HG03354 (cell line): ENCODE results near the gene ADO.

Experiments used
- ATAC-seq: cut with Tn5 transposase; IDR thresholded peaks from one replicate; pipeline ENCODE4 v1.9.1; 2021; ENCODE audit warnings: mild to moderate bottlenecking; ENCODE audit not compliant: unreplicated experiment, poor library complexity, severe bottlenecking

The ADO gene

DNA sequence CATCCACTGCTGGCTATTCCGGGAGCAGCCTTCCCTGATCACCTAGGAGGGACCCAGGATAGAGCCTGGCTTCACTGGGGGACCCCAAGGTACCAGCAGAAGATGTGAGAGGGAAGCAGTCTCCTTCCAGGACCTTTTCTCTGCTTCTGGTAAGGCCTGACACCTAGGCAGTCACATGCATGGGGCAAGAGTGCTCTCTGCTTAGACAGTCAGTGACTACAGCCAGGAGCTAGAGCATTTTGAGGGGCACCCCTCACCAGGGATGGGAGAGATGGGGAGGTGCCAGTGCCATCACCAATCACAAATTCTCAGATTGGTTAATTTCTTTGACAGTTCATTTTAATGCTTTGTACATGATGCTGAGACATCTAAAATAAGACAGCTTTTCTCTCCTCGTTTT lies 13.9 kb upstream of the ADO start:
- ATAC-seq = no peak

DNA sequence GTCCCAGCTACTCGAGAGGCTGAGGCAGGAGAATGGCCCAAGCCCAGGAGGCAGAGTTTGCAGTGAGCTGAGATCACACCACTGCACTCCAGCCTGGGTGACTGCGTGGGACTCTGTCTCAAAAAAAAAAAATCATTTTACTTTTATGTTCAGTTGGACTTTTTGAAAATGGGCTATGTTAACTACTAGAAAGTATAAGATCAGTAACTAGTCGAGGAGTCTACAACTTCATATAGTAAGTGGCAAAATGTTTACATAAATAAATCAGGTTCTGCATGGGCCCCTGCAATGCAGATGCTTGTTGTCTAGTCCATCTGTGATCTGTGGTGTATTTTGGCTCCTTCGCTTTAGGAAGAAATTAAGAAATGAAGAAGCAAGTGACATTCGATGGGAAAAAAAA lies 12.3 kb upstream of the ADO start:
- ATAC-seq = no peak

DNA sequence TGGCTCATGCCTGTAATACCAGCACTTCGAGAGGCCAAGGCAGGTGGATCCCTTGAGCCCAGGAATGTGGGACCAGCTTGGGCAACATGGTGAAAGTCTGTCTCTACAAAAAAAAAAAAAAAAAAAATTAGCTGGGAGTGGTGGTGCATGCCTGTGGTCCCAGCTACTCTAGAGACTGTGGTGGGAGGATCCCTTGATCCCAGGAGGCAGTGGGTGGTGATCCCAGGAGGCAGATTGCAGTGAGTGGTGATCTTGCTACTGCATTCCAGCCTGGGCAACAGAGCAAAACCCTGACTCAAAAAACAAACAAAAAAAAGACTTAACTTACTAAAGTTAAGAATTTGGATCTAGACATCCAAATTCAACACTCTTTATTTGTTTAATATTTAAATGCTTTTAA lies 10.2 kb upstream of the ADO start:
- no peak for ATAC-seq

DNA sequence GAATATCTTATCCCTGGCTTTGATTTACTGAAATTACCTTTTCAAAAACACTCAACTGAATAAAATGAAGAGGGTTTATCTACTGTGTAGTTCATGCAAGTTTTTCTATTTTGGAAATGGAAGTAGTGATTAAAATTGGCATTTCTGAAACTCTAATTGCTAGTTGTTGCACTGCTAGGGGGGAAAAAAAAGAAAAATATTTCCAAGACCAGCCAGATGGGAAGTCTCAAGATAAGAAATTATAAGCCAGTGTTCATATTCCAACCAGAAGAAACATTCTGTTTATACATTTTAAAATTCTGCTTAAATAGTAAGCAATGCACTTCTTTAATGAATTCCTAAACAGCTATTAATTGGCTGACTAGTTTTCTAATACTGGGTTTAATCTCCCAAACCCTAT lies 9.4 kb upstream of the ADO start:
- no peak for ATAC-seq

DNA sequence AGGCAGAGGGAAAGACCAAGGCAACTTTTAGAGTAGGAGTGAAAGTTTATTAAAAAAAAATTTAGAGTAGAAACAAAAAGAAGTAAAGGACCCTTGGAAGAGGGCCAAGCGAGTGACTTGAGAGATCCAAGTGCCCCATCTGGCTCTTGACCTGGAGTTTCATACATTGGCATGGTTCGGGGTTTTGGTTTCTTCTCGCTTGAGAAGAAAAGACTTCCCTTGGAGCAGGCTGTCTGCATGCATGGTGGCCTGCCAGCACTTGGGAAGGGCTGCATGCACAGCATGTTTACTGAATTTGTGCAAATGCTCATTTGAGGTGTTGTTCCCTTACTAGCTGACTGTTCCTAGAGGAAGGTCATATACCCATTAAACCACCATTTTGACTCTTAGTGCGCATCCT lies 8.8 kb upstream of the ADO start:
- no peak for ATAC-seq

DNA sequence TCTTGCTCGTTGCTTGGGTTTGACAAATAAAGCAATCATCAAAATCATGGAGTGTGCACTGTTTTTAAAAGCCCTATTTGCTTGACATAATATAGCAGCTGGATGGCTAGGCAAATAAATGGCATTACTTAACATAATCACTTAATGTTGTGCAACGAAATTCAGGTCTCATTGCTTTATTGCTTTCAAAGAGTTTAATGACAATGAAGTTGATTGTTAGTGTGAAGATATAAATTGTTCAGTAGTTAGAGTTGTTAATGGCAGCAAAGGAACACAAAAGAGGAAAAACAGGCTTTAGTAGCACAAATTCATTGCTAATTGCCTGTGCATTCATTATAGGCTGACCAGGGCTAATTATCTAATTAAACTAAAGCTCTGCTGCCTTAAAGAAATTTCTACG lies 7.6 kb upstream of the ADO start:
- ATAC-seq = no peak

DNA sequence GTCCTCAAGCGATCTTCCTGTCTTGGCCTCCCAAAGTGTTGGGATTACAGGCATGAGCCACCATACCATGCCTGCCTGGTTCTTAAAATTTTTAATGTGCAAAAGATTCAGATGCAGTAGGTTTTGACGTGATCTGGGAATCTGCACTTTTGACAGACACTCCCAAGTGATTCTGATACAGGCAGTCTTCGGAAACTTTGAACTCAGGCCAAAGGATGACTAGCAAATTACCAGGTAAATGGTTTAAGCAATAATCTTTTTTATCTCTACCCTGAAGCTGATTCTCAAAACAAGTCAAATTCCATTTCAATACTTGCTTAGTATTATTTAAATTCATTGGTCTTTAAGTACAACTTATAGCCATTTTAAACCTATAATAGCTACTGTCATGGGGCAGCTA lies 2.6 kb upstream of the ADO start:
- no peak for ATAC-seq

DNA sequence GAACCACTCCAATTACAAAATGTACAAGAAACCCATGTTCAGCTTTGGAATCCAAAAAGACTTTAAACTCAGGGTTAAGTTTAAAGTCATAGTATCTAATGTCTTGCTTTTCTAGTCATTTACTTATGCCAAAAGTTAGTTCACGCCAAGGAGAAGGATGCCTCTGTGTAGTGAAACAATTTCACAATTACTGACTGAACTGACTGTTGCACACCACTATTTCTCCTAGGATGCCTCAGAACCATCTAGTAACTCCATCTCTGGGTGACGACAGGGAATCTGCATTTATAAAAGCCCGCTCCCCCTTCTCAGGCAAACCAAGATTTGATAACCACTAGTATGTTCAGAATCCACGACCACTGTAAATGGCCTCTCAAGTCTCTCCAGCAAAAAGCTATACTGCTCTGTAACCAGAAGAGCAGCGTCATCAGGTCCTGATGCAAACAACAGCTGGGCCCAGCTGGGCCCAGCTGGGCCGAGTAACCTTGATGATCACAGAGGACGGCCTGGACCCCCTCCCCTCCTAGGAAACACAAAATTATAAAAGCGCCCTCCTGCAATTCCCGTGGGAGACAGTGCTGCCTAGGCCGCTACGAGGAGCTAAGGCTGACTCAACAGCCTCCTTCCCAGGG lies 680 bp upstream of the ADO start:
- peak; percentile 1 for ATAC-seq

DNA sequence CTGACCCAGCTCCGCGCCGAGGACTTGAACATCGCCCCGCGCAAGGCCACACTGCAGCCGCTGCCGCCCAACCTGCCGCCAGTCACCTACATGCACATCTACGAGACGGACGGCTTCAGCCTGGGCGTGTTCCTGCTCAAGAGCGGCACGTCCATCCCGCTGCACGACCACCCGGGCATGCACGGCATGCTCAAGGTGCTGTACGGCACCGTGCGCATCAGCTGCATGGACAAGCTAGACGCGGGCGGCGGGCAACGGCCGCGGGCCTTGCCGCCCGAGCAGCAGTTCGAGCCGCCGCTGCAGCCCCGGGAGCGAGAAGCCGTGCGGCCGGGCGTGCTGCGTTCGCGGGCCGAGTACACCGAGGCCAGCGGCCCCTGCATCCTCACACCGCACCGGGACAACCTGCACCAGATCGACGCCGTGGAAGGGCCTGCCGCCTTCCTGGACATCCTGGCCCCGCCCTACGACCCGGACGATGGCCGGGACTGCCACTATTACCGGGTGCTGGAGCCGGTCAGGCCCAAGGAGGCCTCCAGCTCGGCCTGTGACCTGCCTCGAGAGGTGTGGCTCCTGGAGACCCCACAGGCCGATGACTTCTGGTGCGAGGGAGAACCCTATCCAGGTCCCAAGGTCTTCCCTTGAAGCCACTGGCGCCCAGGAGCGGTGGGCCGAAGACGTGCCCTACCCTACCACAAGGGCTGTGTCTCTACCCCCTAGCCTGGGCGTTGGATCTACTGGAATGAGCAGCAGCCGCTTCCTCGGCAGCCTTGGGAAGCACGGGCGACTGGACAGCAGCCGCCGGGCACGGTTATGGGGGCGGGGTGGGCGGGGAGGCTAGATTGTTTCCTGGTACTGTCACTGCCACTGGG lies 945 bp downstream of the ADO start:
- peak; percentile 12 for ATAC-seq

DNA sequence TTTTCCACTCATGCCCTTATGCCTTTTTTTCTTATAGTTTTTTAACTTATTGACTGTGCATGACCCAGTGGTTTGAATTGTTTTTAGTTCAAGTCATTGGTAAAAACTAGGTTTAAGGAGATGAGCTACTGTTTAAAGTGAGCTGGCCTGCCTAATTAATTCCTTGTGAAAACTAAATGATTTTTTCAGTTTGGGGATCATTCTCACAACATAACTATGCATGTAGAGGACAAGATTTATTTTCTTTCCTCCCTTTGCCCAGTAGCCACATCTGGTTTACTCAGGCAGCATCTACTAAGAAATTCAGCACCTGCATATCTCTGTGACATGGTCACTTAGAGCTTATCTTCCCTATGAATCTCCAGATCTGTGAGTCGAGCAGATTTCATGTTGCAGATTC lies 1.7 kb downstream of the ADO start:
- no peak for ATAC-seq

DNA sequence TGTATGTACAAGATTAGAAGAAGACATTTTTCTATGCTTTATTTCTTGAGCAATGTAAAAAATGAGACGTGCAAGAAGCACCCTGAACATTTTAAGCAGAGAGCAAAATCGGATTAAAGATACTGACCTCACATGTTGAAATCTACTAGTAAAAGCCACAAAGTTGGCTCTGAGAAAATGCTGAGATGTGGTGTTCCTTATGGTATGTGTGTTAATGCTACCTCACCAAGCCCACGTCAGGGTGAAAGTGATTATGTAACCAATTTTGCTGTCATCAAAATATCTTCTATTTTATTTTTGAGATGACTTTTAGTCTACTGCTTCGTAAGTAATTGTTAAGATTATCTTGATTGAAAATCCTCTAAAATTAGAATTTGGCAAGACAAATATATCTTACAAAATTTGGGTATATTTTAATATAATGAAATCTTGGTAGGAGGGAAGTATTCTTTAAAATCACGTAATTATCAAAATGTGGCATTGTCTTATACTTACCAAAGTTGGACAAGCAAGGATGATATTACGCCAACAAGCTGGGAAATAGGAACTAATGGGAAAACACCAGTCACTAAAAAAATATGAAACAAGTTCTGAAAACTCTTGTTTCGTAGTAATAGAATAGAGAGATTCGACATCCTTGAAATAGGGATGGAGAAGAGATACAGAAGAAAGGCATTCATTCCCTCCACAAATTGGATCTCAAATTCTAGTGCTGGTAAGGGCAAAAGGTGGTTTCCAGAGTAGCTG lies 5.8 kb downstream of the ADO start:
- no peak for ATAC-seq

DNA sequence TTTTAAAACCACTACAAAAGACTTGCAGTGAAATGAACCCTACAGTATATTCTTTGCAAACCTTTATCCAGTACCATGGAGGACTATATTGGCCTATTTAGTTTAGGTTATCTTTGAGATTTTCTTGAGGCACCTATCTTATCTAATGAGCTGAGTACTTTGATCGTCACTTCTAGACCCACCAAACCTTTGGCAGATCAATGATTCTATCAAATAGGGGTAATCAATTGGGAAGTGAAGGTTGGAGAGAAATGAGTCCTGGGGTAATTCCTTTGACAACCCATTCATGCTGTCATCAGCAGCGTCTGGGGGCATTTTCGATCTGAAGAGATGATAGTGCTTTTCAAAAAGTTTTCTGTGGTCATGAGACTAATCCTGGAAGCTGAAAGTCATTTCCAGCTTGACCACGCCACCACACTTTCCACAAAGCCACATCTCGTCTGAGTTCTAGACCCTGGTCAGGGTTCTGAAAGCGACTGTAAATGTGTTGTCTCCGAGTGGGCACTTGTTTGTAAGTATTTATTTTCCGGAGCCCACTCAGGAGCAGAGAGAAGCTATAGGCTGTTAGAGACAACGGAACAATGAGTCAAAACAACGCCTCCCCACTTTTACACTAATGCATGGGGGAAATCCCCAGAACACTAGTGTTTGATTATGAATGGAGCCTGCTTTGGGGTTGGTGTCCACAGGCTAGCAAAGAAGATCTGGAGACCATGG lies 6.8 kb downstream of the ADO start:
- peak; percentile 36 for ATAC-seq

DNA sequence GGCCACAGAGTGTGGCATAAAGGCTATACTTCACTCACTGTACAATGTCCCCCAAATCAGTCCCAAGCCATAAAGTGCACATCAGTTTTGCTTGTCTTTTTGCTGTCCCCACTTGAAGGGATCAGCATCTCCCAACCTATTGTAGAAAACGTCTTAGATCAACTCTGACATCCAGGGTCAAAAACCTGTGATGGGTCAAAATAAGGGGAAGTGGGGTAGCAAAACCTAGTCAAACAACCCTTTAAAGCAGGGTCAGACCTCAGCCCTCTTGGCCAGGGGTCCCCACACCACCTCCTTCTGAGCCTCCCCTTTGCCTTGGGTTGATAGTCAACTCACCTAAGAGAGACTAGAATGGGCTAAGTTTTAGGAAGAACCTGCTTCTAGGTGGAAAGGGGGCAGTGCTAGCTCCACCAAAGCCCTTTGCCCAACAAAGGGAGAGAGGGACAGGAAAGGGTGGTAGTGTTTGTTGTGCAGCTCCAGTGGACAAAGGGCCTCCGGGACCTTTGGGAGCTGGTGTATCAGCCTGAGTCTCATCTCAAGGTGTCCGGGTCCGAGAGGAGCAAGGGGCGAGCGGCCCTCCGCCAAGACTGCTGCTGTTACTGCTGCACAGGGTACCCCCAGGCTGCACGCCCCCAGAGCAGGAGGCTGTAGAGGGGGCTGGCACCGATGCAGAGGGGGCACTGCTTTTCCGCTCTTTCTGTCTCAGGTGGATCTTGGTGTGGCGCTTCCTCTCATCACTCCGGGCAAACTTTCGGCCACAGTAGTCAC lies 8.3 kb downstream of the ADO start:
- ATAC-seq = no peak

DNA sequence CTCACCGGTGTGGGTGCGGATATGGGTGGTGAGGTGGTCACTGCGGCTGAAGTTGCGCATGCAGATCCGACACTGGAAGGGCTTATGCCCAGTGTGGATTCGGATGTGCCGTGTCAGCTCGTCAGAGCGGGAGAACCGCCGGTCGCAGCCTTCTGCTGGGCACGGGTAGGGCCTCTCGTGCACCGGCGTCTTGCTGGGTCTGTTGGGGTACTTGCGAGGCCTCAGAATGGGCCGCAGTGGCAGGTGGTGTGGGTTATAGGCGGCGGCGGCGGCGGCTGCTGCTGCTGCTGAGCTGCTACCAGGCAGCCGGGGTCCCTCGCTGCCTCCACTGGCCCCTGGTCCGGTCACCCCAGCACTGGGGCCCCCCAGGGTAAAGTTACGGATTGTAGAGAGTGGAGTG lies 8.9 kb downstream of the ADO start:
- ATAC-seq = no peak

DNA sequence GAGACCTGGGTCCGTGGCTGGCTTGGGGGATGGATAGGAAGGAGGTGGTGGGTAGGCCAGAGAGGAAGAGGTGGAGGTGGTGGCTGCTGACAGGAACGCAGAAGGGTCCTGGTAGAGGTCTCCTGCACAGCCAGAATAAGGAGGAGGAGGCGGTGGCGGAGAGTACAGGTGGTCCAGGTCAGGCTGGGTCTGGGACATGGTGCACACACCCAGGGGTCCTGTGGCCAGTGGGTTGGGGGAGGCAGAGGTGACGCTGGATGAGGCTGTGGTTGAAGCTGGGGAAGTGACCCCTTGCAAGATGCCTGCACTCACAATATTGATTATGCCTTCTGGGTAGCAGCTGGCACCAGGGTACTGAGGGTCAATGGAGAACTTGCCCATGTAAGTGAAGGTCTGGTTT lies 9.5 kb downstream of the ADO start:
- no peak for ATAC-seq

DNA sequence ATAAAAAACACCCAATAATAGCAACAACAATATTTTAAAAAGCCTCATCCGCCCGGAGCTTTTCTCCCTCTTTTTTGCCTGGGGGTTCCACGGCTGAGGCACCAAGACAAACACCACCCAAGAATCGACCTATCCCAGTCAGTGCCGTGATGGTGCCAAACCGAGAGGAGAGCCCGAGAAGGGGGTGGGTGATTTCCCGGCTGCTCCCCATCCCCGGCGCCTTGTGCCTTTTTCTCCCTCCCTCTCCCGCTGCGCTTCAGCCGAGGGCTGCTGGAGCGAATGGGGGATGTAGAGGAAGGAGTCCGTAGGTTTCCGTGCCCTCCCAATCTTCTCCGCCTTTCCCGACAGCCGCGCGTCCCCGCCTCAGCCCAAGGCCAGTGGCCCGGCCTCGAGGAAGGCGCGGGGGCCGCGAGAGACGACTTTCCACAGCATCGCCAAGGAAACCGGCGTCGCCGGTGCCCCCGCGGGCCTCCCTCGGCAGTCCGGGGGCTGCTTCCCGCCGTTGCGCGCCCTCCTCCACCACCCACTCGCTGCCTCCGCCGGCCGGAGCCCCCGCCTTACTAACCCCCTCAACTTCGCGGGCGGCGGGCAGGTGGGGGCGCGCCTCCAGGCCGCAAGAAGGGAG lies 10.3 kb downstream of the ADO start:
- ATAC-seq = no peak

DNA sequence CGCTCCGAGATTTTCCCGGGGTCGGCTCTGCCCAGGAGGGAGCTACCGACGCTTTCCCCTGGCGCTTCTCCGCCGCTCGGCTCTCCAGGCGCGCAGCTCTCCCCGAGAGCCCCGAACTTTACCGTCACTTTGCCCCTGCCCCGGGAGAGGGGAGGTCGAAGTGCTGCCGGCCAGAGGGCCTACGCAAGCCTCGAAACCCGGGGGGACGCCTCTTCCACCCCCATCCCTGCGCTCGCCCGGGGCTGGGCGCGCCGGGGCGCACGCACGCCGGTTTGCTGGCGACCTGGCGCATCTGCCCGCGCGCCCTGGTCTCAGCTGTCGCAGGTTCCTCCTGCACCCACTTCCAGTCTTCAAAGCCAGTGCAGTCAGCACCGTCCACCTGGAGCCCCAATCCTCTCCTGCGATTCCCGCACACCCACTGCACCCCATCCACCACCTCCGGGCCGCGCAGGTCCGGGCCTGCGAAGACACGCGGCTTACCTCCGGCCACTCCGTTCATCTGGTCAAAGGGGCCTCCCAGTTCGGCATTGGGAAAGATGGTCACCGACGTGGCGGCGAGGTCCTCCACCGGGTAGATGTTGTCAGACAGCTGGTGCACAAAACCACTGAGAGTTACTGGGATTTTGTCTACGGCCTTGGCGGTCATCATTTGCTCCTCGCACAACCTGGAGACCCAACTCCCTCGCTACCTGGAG lies 11.0 kb downstream of the ADO start:
- ATAC-seq = no peak

DNA sequence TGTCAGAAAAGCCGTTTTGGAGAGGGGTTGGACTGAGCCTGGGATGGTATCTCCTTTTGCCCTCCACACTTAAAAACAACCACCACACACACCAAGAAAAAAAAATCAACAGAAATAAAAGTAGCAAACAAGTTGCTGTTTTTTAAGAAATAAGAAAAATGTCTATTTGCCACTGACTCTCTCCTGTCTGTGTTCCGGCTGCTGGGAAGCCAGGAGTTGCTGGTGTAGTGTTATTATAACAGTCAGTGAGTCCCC lies 11.5 kb downstream of the ADO start:
- no peak for ATAC-seq
